RWPE2 (cell line): ENCODE results near the gene FERMT3.

ENCODE experiments used
- ATAC-seq: fragments of 200-7000 bp; cut with Tn5 transposase; 3 replicates; pipeline ENCODE4 v1.9.1; 2021; ENCODE audit warnings: low read depth
- DNase-seq: peaks from one replicate; pipeline ENCODE4 v3.0.0-alpha.2; 2020; ENCODE audit warnings: low spot score
- H3K27ac ChIP-seq: fragments of 450-650 bp; 2 replicates; pipeline ENCODE4 v1.5.1; 2017; ENCODE audit warnings: mild to moderate bottlenecking; ENCODE audit not compliant: poor library complexity, severe bottlenecking
- H3K27me3 ChIP-seq: fragments of 250-450 bp; sonication (Bioruptor Pico); 2 replicates; pipeline ENCODE4 v1.5.1; 2021; ENCODE audit warnings: mild to moderate bottlenecking, moderate library complexity; ENCODE audit not compliant: insufficient read depth, poor library complexity, severe bottlenecking
- H3K36me3 ChIP-seq: fragments of 250-450 bp; sonication (Bioruptor Pico); 2 replicates; pipeline ENCODE4 v1.5.1; 2020; ENCODE audit warnings: low read depth, mild to moderate bottlenecking, moderate library complexity
- H3K4me1 ChIP-seq: fragments of 250-450 bp; sonication (Bioruptor Pico); 2 replicates; pipeline ENCODE4 v1.5.1; 2021; ENCODE audit warnings: mild to moderate bottlenecking, moderate library complexity; ENCODE audit not compliant: insufficient read depth, poor library complexity, severe bottlenecking
- H3K4me3 ChIP-seq: fragments of 250-450 bp; sonication (Bioruptor Pico); 2 replicates; pipeline ENCODE4 v1.5.1; 2021; ENCODE audit warnings: mild to moderate bottlenecking, moderate library complexity; ENCODE audit not compliant: severe bottlenecking
- H3K9me3 ChIP-seq: fragments of 250-450 bp; sonication (Bioruptor Pico); 2 replicates; pipeline ENCODE4 v1.5.1; 2021; ENCODE audit warnings: mild to moderate bottlenecking, moderate library complexity; ENCODE audit not compliant: severe bottlenecking
- TF ChIP-seq, protein P1 (sequence below): fragments of 450-650 bp; IDR thresholded peaks from one replicate; pipeline ENCODE4 v1.5.1; 2017; ENCODE audit warnings: mild to moderate bottlenecking, moderate library complexity; ENCODE audit not compliant: poor library complexity, severe bottlenecking

Gene FERMT3

DNA sequence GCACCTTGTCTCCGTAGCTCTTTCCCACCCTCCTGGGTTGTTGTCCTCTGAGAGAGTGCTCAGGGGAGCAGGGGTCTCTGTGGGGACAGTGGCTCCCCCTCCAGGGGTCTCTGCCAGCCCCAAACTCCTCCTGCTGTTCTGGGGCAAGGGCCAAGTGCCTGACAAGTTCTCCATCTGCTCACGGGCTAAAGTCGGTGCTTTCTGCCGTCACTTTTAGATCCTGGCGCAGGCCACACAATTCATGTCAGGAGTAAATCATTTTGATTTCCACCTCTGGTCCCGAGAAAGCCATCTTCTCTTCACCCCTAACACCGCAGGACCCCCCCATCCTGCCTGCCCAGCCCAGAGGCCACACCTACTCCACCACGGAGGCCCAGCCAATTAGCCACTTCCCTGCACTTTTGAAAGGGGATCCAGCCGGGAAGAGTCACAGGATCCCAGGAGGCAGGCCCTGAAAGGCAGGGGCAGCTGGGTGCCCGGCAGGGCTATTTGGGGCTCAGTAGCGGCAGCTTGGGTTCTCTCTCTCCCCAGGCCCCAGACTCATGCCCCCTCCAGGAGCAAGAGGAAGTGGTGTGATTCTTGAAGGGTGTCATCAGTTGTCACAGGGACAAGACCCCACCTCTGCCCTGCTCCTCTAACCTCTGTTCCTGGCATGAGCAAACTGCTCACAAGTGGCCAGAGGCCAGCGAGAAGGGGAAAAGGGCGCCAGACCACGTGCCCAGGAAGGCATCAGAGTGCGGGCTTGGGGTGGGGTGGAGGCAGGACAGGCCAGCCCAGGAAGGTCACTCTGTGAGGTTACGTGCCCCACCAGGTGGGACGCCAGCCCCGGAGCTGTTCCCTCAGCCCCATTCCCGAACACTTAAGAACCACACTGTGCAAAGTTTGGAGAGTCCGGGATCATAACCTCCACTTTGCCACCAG lies 41.9 kb upstream of the FERMT3 start:
- ATAC-seq, result no peak
- DNase-seq, result no peak
- no peaks in the 10 kb centered on the region for H3K27me3 ChIP-seq
- TF ChIP-seq, protein P1, sequence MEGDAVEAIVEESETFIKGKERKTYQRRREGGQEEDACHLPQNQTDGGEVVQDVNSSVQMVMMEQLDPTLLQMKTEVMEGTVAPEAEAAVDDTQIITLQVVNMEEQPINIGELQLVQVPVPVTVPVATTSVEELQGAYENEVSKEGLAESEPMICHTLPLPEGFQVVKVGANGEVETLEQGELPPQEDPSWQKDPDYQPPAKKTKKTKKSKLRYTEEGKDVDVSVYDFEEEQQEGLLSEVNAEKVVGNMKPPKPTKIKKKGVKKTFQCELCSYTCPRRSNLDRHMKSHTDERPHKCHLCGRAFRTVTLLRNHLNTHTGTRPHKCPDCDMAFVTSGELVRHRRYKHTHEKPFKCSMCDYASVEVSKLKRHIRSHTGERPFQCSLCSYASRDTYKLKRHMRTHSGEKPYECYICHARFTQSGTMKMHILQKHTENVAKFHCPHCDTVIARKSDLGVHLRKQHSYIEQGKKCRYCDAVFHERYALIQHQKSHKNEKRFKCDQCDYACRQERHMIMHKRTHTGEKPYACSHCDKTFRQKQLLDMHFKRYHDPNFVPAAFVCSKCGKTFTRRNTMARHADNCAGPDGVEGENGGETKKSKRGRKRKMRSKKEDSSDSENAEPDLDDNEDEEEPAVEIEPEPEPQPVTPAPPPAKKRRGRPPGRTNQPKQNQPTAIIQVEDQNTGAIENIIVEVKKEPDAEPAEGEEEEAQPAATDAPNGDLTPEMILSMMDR, result no peak
- H3K4me1 ChIP-seq, result peaks cover 7% of the 10 kb centered on the region
- no peaks in the 10 kb centered on the region for H3K36me3 ChIP-seq
- H3K27ac ChIP-seq, result peak overlapping the region; percentile 35
- H3K9me3 ChIP-seq, result no peaks in the 10 kb centered on the region
- peak overlapping the region; percentile 67 for H3K4me3 ChIP-seq

DNA sequence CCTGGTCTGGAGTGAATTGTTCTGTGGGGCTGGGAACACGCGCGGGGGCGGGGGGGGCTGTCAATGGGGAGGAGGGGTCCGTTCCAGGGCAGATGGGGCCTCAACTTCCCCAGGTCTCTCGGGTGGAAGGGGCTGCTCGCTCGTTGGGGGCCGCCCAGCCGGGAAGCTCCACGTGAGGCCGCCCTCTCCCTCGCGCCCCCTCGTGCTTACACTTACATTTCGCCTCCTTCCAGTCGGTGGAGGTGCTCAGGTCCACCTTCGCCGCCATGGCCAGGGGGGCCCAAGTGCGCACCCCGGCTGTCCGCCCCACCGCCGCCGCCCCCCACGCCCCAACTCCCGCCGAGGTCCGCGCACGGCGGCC lies 41.1 kb upstream of the FERMT3 start:
- Histone ChIP-seq H3K4me3 (peak overlapping the region; percentile 67), H3K36me3 (no peaks in the 10 kb centered on the region), H3K4me1 (peaks cover 7% of the 10 kb centered on the region), H3K27ac (peak overlapping the region; percentile 35), H3K27me3 (no peaks in the 10 kb centered on the region), H3K9me3 (no peaks in the 10 kb centered on the region)
- no peak for DNase-seq
- peak; percentile 23; the same call in 2 of the 3 replicates for ATAC-seq
- TF ChIP-seq, protein P1, result peak; percentile 23

DNA sequence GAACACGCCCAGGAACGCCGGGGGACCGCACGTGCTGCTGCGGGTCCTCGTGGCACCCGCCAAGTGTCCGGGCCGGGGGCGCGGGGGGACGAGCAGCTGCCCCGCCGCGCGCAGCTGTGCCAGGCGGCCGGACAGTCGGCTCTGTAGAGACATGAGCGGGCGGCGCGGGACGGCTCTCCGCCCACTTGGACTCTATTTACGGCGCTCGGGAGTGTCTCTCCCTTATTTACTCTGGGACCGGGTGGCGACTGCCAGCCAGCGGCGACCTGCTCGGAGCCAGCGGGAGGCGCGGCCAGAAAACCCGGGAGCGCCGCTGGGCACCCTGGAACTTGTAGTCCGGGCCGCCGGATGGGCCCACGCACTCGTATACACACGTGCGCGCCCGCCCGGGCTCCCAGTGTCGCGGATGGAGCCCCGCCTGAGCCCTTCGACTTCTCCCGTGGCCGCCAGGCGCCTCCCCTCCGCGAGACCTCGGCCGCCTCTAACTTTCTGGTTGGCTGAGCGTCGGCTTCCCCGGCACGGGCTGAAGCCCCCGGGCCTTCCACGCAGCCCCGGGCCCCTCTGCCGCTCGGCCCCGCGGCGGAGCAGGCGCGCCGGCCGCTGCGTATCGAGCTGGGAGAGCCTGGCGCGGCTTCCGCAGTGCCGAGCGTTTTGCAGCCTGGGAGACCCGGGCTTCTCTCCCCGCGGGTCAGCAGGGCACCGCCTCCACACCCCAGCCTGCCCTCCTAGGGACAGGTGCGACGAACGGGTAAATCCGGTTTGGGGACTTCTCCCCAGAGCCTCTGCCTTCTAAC lies 40.5 kb upstream of the FERMT3 start, which contains the start of gene MACROD1:
Gene MACROD1, minus strand, starts transcription at position 272 of the 794 bp plus-strand sequence. Its CDS starts 119 bp downstream, at position 153.
- Histone ChIP-seq H3K27ac (peak within 1 kb of the TSS; percentile 35), H3K27me3 (no peaks in the 10 kb centered on the region), H3K36me3 (no peaks in the 10 kb centered on the region), H3K9me3 (no peaks in the 10 kb centered on the region), H3K4me1 (peaks cover 7% of the 10 kb centered on the region), H3K4me3 (peak within 1 kb of the TSS; percentile 67)
- TF ChIP-seq, protein P1, result peak; percentile 16
- DNase-seq (peak; percentile 86), ATAC-seq (peak; percentile 87)

DNA sequence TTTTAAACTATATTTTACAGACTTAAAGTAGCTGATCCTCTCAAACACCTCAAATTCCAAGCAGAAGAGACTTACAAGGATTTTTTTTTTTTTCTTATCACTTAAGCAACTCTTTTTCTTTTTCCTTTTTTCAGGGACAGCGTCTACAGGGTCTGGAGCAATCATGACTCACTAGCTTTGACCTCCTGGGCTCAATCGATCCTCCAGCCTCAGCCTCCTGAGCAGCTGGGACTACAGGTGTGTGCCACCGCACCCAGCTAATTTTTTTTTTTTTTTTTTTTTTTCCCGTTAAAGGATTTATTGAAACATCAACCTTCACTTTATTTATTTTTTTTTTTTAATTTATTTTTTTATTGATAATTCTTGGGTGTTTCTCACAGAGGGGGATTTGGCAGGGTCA lies 36.1 kb upstream of the FERMT3 start:
- no peak for ATAC-seq
- no peaks in the 10 kb centered on the region for H3K36me3 ChIP-seq
- no peak overlapping the region for H3K27ac ChIP-seq
- H3K4me3 ChIP-seq, result no peak overlapping the region
- H3K27me3 ChIP-seq, result no peaks in the 10 kb centered on the region
- H3K4me1 ChIP-seq, result peaks cover 3% of the 10 kb centered on the region
- H3K9me3 ChIP-seq, result peaks cover 2% of the 10 kb centered on the region
- TF ChIP-seq, protein P1, result no peak
- DNase-seq, result no peak
